Measurements from ENCODE around the gene SLC22A7.
"Not testable (repeated sequence)": the region's sequence is repeated elsewhere in the genome, so short reads cannot be mapped to it uniquely, and the experiment has no call there.

Gene SLC22A7

DNA sequence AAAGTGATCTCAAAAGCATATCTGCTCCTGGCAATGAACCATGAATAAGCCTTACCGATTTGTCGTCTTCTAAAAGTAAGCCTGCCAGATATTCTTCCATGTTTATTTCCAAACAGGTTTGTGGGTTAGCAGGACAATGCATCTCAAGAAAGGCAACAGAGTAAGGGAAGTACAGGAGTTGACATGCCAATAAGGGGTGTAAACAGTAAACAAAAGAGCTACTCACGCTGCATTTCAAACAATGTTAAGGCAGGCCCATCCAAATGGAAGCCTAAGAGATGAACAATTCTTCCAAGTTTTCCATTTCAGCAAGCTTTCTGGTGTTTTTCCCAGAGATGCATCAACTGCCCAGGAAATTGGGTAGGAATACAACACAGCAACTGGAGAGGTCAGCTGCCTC, 38.3 kb downstream of the SLC22A7 start:
- DNase-seq (ENCODE audit: low read depth in 3 of 3): no peak

DNA sequence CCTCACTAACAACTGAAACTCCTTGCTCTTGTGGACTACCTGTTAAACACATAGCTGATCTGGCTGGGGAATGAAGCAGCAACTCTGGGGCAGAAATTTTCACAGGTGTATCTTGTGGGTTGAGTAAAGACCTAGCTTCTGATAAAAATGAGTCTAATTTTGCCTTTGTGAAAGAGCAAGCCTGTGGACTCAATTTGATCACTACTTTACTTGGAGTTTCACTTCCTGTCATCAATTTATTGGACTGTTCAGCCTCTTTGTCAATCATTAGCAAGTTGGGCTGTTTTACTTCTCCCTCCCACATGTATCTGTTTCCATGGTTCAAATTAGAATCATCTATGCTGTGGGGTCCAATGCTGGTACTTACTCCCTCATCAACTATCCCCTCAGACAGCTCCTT, 40.2 kb downstream of the SLC22A7 start:
- no peak for DNase-seq (ENCODE audit: low read depth in 3 of 3)

GRCh38 chr6:43339168-43339567, 41.1 kb downstream of the SLC22A7 start:
- DNase-seq (ENCODE audit: low read depth in 3 of 3): no peak

DNA sequence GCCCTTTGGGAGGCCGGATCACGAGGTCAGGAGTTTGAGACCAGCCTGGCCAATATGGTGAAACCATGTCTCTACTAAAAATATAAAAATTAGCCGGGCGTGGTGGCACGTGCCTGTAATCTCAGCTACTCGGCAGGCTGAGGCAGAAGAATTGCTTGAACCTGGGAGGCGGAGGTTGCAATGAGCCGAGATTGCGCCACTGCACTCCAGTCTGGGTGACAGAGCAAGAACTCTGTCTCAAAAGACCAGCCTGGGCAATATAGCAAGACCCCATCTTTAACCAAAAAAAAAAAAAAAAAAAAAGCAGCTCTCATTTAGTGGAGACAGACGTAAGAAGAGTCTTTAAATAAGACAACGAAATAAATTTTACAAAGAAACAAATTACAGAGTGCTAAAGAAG, 48.2 kb downstream of the SLC22A7 start:
- not testable (repeated sequence) for DNase-seq (ENCODE audit: low read depth in 3 of 3)

DNA sequence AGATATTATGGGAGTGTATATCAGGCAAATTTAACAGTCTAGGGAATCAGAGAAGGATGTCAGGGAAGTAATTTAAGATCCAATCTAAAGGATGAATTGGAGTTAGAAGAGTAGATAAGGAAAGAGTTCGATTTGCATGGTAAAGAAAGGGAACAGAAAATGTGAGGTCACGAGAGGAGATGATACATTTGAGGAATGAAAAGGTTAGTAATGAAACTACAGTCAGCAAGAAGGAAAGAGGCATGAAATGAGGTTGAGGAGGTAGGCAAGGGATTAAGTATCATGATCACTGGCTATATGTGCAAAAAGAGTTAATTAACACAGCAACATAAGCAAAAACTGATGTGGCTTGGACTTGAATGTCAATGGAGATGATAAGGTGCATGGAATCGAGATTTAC, 49.0 kb downstream of the SLC22A7 start:
- DNase-seq (ENCODE audit: low read depth in 3 of 3): no peak

GRCh38 chr6:43347444-43347843, 49.4 kb downstream of the SLC22A7 start:
- DNase-seq (ENCODE audit: low read depth in 3 of 3): no peak

GRCh38 chr6:43351951-43352350, 53.9 kb downstream of the SLC22A7 start:
- DNase-seq (ENCODE audit: low read depth in 3 of 3): not testable (repeated sequence)
